H1 (cell line): Measurements from ENCODE around the gene CLDN9. TPM values are rescaled to one million over a fixed set of nuclear protein-coding genes. Genes with fewer than 3 reads are reported as not detected.

ENCODE experiments used
- CTCF ChIA-PET: fragments of 300-600 bp; sonication (Branson Sonifier 250); formaldehyde crosslinking; loops from one replicate; lab custom pipeline; 2021; ENCODE audit not compliant: partially characterized antibody; lab: Charles Lee
- POLR2A ChIA-PET: fragments of 300-600 bp; sonication (Branson Sonifier 250); formaldehyde crosslinking; loops from one replicate; lab custom pipeline; 2021; ENCODE audit warnings: inconsistent platforms; ENCODE audit not compliant: partially characterized antibody; lab: Charles Lee
- DNase-seq, 2 experiments: peaks; one replicate each; pipeline versions ENCODE4 v3.0.0 to v3.0.0-alpha.2; 2010 to 2022; ENCODE audit warnings: low spot score in 2 of 2, low read depth in 1 of 2, mixed read lengths in 1 of 2
- FAIRE-seq: peaks from 2 replicates; lab custom pipeline; 2011; peaks lifted over from hg19 to GRCh38; lab: Jason Lieb, UNC
- H2AFZ ChIP-seq: 2 replicates; pipeline ENCODE4 v1.8.1; 2012; ENCODE audit warnings: low read length, inconsistent platforms
- H2AK5ac ChIP-seq: 2 replicates; pipeline ENCODE4 v1.6.1; 2013; ENCODE audit warnings: low read depth, low read length
- H2BK120ac ChIP-seq: replicated peaks from 2 replicates; pipeline ENCODE3; 2013; ENCODE audit warnings: low read depth, low read length, inconsistent platforms
- H2BK12ac ChIP-seq: 2 replicates; pipeline ENCODE4 v1.6.1; 2013; ENCODE audit warnings: low read depth, low read length
- H2BK15ac ChIP-seq: 2 replicates; pipeline ENCODE4 v1.6.1; 2013; ENCODE audit warnings: low read length
- H2BK20ac ChIP-seq: 2 replicates; pipeline ENCODE4 v1.6.1; 2013; ENCODE audit warnings: low read length
- H2BK5ac ChIP-seq: 2 replicates; pipeline ENCODE4 v1.6.1; 2013; ENCODE audit warnings: low read depth, low read length
- H3K14ac ChIP-seq: 2 replicates; pipeline ENCODE4 v1.6.1; 2013; ENCODE audit warnings: inconsistent platforms; ENCODE audit not compliant: insufficient read length
- H3K18ac ChIP-seq: 2 replicates; pipeline ENCODE4 v1.6.1; 2013; ENCODE audit warnings: low read length; ENCODE audit errors: extremely low read depth
- H3K23ac ChIP-seq: 2 replicates; pipeline ENCODE4 v1.6.1; 2013; ENCODE audit warnings: inconsistent platforms; ENCODE audit not compliant: insufficient read length
- H3K23me2 ChIP-seq: 2 replicates; pipeline ENCODE4 v1.6.1; 2013; ENCODE audit warnings: low read depth, low read length
- H3K27ac ChIP-seq: 2 replicates; pipeline ENCODE4 v1.6.1; 2011; ENCODE audit warnings: low read depth, low read length, inconsistent platforms
- H3K27me3 ChIP-seq, 4 experiments: replicated peaks in 1 of 4; 1 replicate in 1 of 4; 2 replicates in 3 of 4; pipeline versions ENCODE4 v1.6.1 to v1.8.1; 2011 to 2013; ENCODE audit warnings: low read length in 3 of 4, mild to moderate bottlenecking in 3 of 4, inconsistent platforms in 2 of 4, mixed read lengths in 2 of 4, moderate library complexity in 1 of 4; ENCODE audit not compliant: control insufficient read depth in 3 of 4, insufficient read depth in 3 of 4; ENCODE audit errors: extremely low read depth in 1 of 4
- H3K36me3 ChIP-seq, 4 experiments: 2 replicates each; pipeline versions ENCODE4 v1.6.1 to v1.8.1; 2011 to 2013; ENCODE audit warnings: mild to moderate bottlenecking in 4 of 4, low read length in 3 of 4, moderate library complexity in 2 of 4, control low read depth in 1 of 4, inconsistent platforms in 1 of 4; ENCODE audit not compliant: insufficient read depth in 4 of 4, control insufficient read depth in 2 of 4
- H3K4ac ChIP-seq: replicated peaks from 2 replicates; pipeline ENCODE3; 2013; ENCODE audit warnings: low read length, low read depth, mixed read lengths, inconsistent platforms; ENCODE audit not compliant: insufficient read length
- H3K4me1 ChIP-seq, 4 experiments: replicated peaks in 1 of 4; 1 replicate in 1 of 4; 2 replicates in 3 of 4; pipeline versions ENCODE4 v1.6.1 to v1.8.1; 2011 to 2013; ENCODE audit warnings: low read length in 3 of 4, inconsistent platforms in 2 of 4, mixed read lengths in 1 of 4; ENCODE audit not compliant: insufficient read depth in 4 of 4, control insufficient read depth in 3 of 4
- H3K4me2 ChIP-seq, 2 experiments: 2 replicates each; pipeline versions ENCODE4 v1.6.1 to v1.8.1; 2011 to 2013; ENCODE audit warnings: low read depth in 2 of 2, low read length in 2 of 2, control low read depth in 1 of 2, inconsistent platforms in 1 of 2, mild to moderate bottlenecking in 1 of 2; ENCODE audit not compliant: insufficient read depth in 1 of 2
- H3K4me3 ChIP-seq, 4 experiments: fragments of 200-600, 300-600 bp in 1 of 4; sonication (generic), shearing (Covaris generic), sonication (Bioruptor Twin) in 1 of 4; 2 replicates each; pipeline versions ENCODE4 v1.5.1 to v1.8.1; 2011 to 2016; ENCODE audit warnings: low read length in 4 of 4, low read depth in 3 of 4, control low read depth in 2 of 4, inconsistent platforms in 2 of 4, mild to moderate bottlenecking in 2 of 4, mixed read lengths in 1 of 4, moderate library complexity in 1 of 4; ENCODE audit not compliant: insufficient read depth in 2 of 4; ENCODE audit errors: extremely low read depth in 1 of 4
- H3K56ac ChIP-seq: replicated peaks from 2 replicates; pipeline ENCODE3; 2013; ENCODE audit warnings: low read depth, mild to moderate bottlenecking, mixed read lengths, low read length, inconsistent platforms; ENCODE audit not compliant: insufficient read length
- H3K79me1 ChIP-seq: 2 replicates; pipeline ENCODE4 v1.6.1; 2013; ENCODE audit warnings: low read depth, low read length, control low read depth
- H3K79me2 ChIP-seq, 2 experiments: 2 replicates each; pipeline versions ENCODE4 v1.6.1 to v1.8.1; 2012 to 2013; ENCODE audit warnings: low read length in 2 of 2, mild to moderate bottlenecking in 2 of 2, inconsistent platforms in 1 of 2; ENCODE audit not compliant: insufficient read depth in 2 of 2, control insufficient read depth in 1 of 2
- H3K9ac ChIP-seq, 4 experiments: replicated peaks in 1 of 4; 1 replicate in 1 of 4; 2 replicates in 3 of 4; pipeline versions ENCODE4 v1.6.1 to v1.8.1; 2011 to 2013; ENCODE audit warnings: low read depth in 3 of 4, low read length in 3 of 4, control low read depth in 2 of 4, mild to moderate bottlenecking in 2 of 4, moderate library complexity in 2 of 4, inconsistent platforms in 1 of 4; ENCODE audit errors: extremely low read depth in 1 of 4
- H3K9me3 ChIP-seq, 2 experiments: 2 replicates each; pipeline versions ENCODE4 v1.6.1 to v1.8.1; 2012 to 2013; ENCODE audit warnings: mild to moderate bottlenecking in 2 of 2, moderate library complexity in 2 of 2, control low read depth in 1 of 2, inconsistent platforms in 1 of 2, low read depth in 1 of 2, low read length in 1 of 2, mixed read lengths in 1 of 2; ENCODE audit not compliant: insufficient read depth in 2 of 2
- H4K20me1 ChIP-seq, 2 experiments: replicated peaks in 1 of 2; 2 replicates each; pipeline versions ENCODE3 to v1.8.1; 2011 to 2013; ENCODE audit warnings: inconsistent platforms in 2 of 2, low read length in 2 of 2, mild to moderate bottlenecking in 1 of 2; ENCODE audit not compliant: insufficient read depth in 2 of 2, control insufficient read depth in 1 of 2
- H4K5ac ChIP-seq: 2 replicates; pipeline ENCODE4 v1.6.1; 2013; ENCODE audit warnings: low read length, low read depth, mixed read lengths, inconsistent platforms; ENCODE audit not compliant: insufficient read length
- H4K8ac ChIP-seq: 2 replicates; pipeline ENCODE4 v1.8.0; 2013; ENCODE audit warnings: mild to moderate bottlenecking, moderate library complexity, low read length, inconsistent platforms; ENCODE audit not compliant: insufficient read depth; ENCODE audit errors: extremely low read depth
- H4K91ac ChIP-seq: replicated peaks from 2 replicates; pipeline ENCODE3; 2013; ENCODE audit warnings: low read length, mixed read lengths, inconsistent platforms; ENCODE audit not compliant: insufficient read length
- GABPA ChIP-seq: IDR thresholded peaks from 2 replicates; pipeline ENCODE4 v1.6.1; 2011; ENCODE audit warnings: mild to moderate bottlenecking, low read length, moderate library complexity, borderline replicate concordance; ENCODE audit not compliant: insufficient read depth
- KDM1A ChIP-seq: fragments of 200-600, 300-600 bp; sonication (generic); IDR thresholded peaks from 2 replicates; pipeline ENCODE4 v1.7.1; 2016; ENCODE audit warnings: mild to moderate bottlenecking, low read length, borderline replicate concordance
- NRF1 ChIP-seq: IDR thresholded peaks from 2 replicates; pipeline ENCODE4 v1.6.1; 2011; ENCODE audit warnings: mild to moderate bottlenecking, low read depth, low read length, improper control_type of control experiment
- SIX5 ChIP-seq: IDR thresholded peaks from 2 replicates; pipeline ENCODE4 v1.6.1; 2011; ENCODE audit warnings: mild to moderate bottlenecking, low read depth, low read length
- SP1 ChIP-seq: IDR thresholded peaks from 2 replicates; pipeline ENCODE4 v1.6.1; 2011; ENCODE audit warnings: low read depth, low read length
- WGBS, 2 experiments: shearing (Covaris generic) in 1 of 2; methylation state at CpG; one replicate each; pipeline versions ENCODE4 v1.1.6 to v1.1.7; 2013 to 2015; ENCODE audit warnings: low lambda C conversion rate in 2 of 2, mixed read lengths in 2 of 2, inconsistent platforms in 1 of 2, low coverage in 1 of 2, missing lambda C conversion rate in 1 of 2; ENCODE audit not compliant: insufficient replicate concordance in 2 of 2, insufficient coverage in 1 of 2, insufficient read length in 1 of 2; ENCODE audit errors: extremely low coverage in 1 of 2, missing lambda C conversion rate in 1 of 2; 5-methylcytosine and 5-hydroxymethylcytosine counted together
- polyA plus RNA-seq, 7 experiments: library from polyadenylated mRNA; depleted of rRNA in 3 of 7; stranded (reverse) in 5 of 7; unstranded in 2 of 7; fragments of >200 nt in 5 of 7; fragments of 200-250 nt in 2 of 7; gene quantifications; 1 replicate in 5 of 7; 2 replicates in 1 of 7; 4 replicates in 1 of 7; pipeline versions ENCODE4 v1.2.1 to v1.2.3, GENCODE V29; 2011 to 2013; ENCODE audit warnings: missing spikeins in 2 of 7, mixed read lengths in 2 of 7
- total RNA-seq: library from RNA; stranded (reverse); fragmentation: NEBNext Ultra II Directional; extraction: Animal tissue kit (Norgen Biotek cat#: 25700); gene quantifications from 2 replicates; pipeline ENCODE4 v1.2.1, GENCODE V29; 2021

Gene CLDN9
- total and polyA plus RNA-seq, 2 of the 8 experiments (the other 6 are each of a cell fraction or from before 2014, with no cell fraction given), result 0.60 to 0.89 TPM

DNA sequence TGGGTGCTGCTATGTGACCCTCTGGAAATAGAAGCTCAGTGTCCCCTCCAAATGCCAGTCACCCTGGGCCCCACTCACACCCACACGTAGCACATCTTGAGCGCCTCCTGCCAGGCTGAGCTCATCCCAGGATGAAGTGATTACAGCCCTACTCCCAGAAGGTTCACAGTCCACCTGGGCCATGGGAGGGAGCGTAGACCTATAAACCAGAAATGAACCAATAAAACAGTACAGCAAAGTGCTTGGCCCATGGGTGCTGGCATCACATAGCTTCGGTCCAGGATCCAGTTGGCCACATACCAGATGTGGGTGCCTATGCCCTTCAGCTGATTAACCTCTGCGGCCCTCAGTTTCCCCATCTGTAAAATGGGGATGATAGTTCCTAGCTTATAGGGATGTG is 26.2 kb downstream of the CLDN9 start:
- peak overlapping the region; percentile 32 for H2BK12ac ChIP-seq
- 89% methylated on average over 5 of the region's 5 CpGs; no CpG with 5 or more reads in 1 of the 2 experiments for WGBS, 2 experiments
- 0 out of 2 replicates have a peak overlapping the region, but pooled peaks have one; percentile 0 for H2BK5ac ChIP-seq
- H4K91ac ChIP-seq, result peak overlapping the region; percentile 1
- no peak overlapping the region for H3K4me3 ChIP-seq
- ChIA-PET POLR2A (interaction anchor here (0.6 to 34.8 kb wide), 17 partner anchors 8 to 1471 kb away, joined by 3 to 1808 read pairs (median 5); partner anchors contain the start of genes CLDN6, CLDN9, HCFC1R1 and THOC6), CTCF (interaction anchor here (0.5 to 23.8 kb wide), 13 partner anchors 6 to 113 kb away, joined by 3 to 639 read pairs (median 6); partner anchors contain the start of genes CLDN9 and ZSCAN10)
- H4K5ac ChIP-seq, result no peak overlapping the region
- H3K9ac ChIP-seq, result no peak overlapping the region
- peak overlapping the region; percentile 28; the same call in 1 of the 2 replicates for H4K8ac ChIP-seq
- DNase-seq (no peak), FAIRE-seq (no peak)
- H3K56ac ChIP-seq, result no peak overlapping the region
- H3K79me2 ChIP-seq, result no peaks in the 10 kb centered on the region
- 0 out of 2 replicates have a peak, but pooled peaks cover 2% of the 10 kb centered on the region for H3K79me1 ChIP-seq
- H2AK5ac ChIP-seq, result peak overlapping the region; percentile 24; the same call in 1 of the 2 replicates
- H3K4ac ChIP-seq, result no peak overlapping the region
- peaks cover 0 to 11% (median 3%) of the 10 kb centered on the region in 4 experiments; a peak in 1 of 7 replicates for H3K27me3 ChIP-seq
- no peak overlapping the region for H2BK120ac ChIP-seq
- no peak overlapping the region for H3K14ac ChIP-seq
- 0 out of 4 replicates have a peak overlapping the region, but pooled peaks have one; percentile 18 to 25 for H3K4me2 ChIP-seq
- H3K18ac ChIP-seq, result peak overlapping the region; percentile 17
- TF ChIP-seq NRF1 (no peak), GABPA (no peak), KDM1A (peak; percentile 61; the same call in 1 of the 2 replicates), SP1 (no peak), SIX5 (no peak)
- no peak overlapping the region for H3K23ac ChIP-seq
- peaks cover 2 to 10% of the 10 kb centered on the region in 2 experiments for H4K20me1 ChIP-seq
- H3K4me1 ChIP-seq, result peaks cover 3 to 19% (median 12%) of the 10 kb centered on the region in 4 experiments
- peak overlapping the region; percentile 74; the same call in 1 of the 2 replicates for H2BK15ac ChIP-seq
- H2BK20ac ChIP-seq, result no peak overlapping the region
- no peaks in the 10 kb centered on the region for H3K36me3 ChIP-seq
- H3K23me2 ChIP-seq, result peaks cover 3% of the 10 kb centered on the region; the same call in 1 of the 2 replicates
- H3K27ac ChIP-seq, result no peak overlapping the region
- no peaks in the 10 kb centered on the region for H3K9me3 ChIP-seq
- no peak overlapping the region for H2AFZ ChIP-seq
